Activated CD8-positive, alpha-beta memory T cell treated with anti-CD3 and anti-CD28 coated beads, Interleukin-2, amount 10 ng/mL, durations not matched to agents 7 days and 5 days (primary cell): ENCODE results near the gene CSNK1G1. TPM values are rescaled to one million over a fixed set of nuclear protein-coding genes. Genes with fewer than 3 reads are reported as not detected.
A peak's percentile ranks its signal among the peaks of the same experiment; 100 is the strongest.

Source experiments
- ATAC-seq: fragments of 150-1000 bp; cut with Tn5 transposase; one replicate; pipeline ENCODE4 v1.10.0; 2021; ENCODE audit warnings: moderate library complexity
- CTCF ChIA-PET: fragments of 350-600 bp; sonication (Branson Sonifier 250); formaldehyde crosslinking; loops from one replicate; lab custom pipeline; 2021; ENCODE audit warnings: antibody characterized with exemption; lab: Charles Lee
- DNase-seq: peaks from one replicate; pipeline ENCODE4 v3.0.0-alpha.2; 2020
- H3K27ac Mint-ChIP-seq: one replicate; pipeline ENCODE4 v1.8.0; 2021; ENCODE audit warnings: mild to moderate bottlenecking, mixed read lengths
- H3K27me3 Mint-ChIP-seq: one replicate; pipeline ENCODE4 v1.8.0; 2021; ENCODE audit warnings: mixed read lengths
- H3K36me3 Mint-ChIP-seq: one replicate; pipeline ENCODE4 v1.8.0; 2021; ENCODE audit warnings: mild to moderate bottlenecking, mixed read lengths
- H3K4me1 Mint-ChIP-seq: one replicate; pipeline ENCODE4 v1.8.0; 2021; ENCODE audit warnings: mixed read lengths
- H3K4me3 Mint-ChIP-seq: one replicate; pipeline ENCODE4 v1.8.0; 2021; ENCODE audit warnings: mild to moderate bottlenecking, moderate library complexity, mixed read lengths
- H3K9me3 Mint-ChIP-seq: one replicate; pipeline ENCODE4 v1.8.0; 2022; ENCODE audit warnings: low read depth, mixed read lengths
- total RNA-seq, 2 experiments: library from RNA; stranded (reverse); gene quantifications; one replicate each; pipeline ENCODE4 v1.2.3, GENCODE V29; 2021

The CSNK1G1 gene
- total RNA-seq, 2 experiments from 2014 or later: 26.9 to 30.5 TPM

- Mint-ChIP-seq H3K4me1 (peaks cover 22% of the 10 kb centered on the region), H3K36me3 (peaks cover 2% of the 10 kb centered on the region), H3K9me3 (no peaks in the 10 kb centered on the region), H3K27ac (no peak overlapping the region), H3K4me3 (no peak overlapping the region), H3K27me3 (peaks cover 7% of the 10 kb centered on the region)
- ATAC-seq (no peak), DNase-seq (no peak)
- CTCF ChIA-PET: interaction anchor here (0.9 to 1.9 kb wide), 2 partner anchors 37 to 538 kb away, joined by 3 to 6 read pairs; no protein-coding TSS in a partner anchor
These were observed 207.8 kb downstream of the CSNK1G1 start for GRCh38 chr15:64148168-64148567.

- Mint-ChIP-seq H3K27ac (no peak overlapping the region), H3K4me1 (peaks cover 15% of the 10 kb centered on the region), H3K27me3 (no peaks in the 10 kb centered on the region), H3K9me3 (no peaks in the 10 kb centered on the region), H3K36me3 (peaks cover 3% of the 10 kb centered on the region), H3K4me3 (no peak overlapping the region)
- CTCF ChIA-PET: interaction anchor here (0.5 to 1.3 kb wide), 3 partner anchors 8 to 469 kb away, joined by 3 read pairs; no protein-coding TSS in a partner anchor
- DNase-seq (no peak), ATAC-seq (no peak)
These were observed 208.9 kb downstream of the CSNK1G1 start for GRCh38 chr15:64146885-64147681.

- no peak for DNase-seq
- Mint-ChIP-seq H3K4me3 (no peak overlapping the region), H3K4me1 (peaks cover 15% of the 10 kb centered on the region), H3K36me3 (peaks cover 3% of the 10 kb centered on the region), H3K27me3 (no peaks in the 10 kb centered on the region), H3K9me3 (no peaks in the 10 kb centered on the region), H3K27ac (no peak overlapping the region)
- CTCF ChIA-PET: interaction anchor here (1.1 to 1.3 kb wide), 2 partner anchors 14 to 468 kb away, joined by 3 read pairs; no protein-coding TSS in a partner anchor
- no peak for ATAC-seq
These were observed 209.5 kb downstream of the CSNK1G1 start for GRCh38 chr15:64146520-64146884.

- peaks cover 3% of the 10 kb centered on the region for H3K36me3 Mint-ChIP-seq
- CTCF ChIA-PET: interaction anchor here (1.1 to 1.6 kb wide), 2 partner anchors 8 to 14 kb away, joined by 3 to 6 read pairs; no protein-coding TSS in a partner anchor
- peaks cover 14% of the 10 kb centered on the region for H3K4me1 Mint-ChIP-seq
- no peaks in the 10 kb centered on the region for H3K9me3 Mint-ChIP-seq
- DNase-seq (no peak), ATAC-seq (no peak)
- no peak overlapping the region for H3K4me3 Mint-ChIP-seq
- no peak overlapping the region for H3K27ac Mint-ChIP-seq
- no peaks in the 10 kb centered on the region for H3K27me3 Mint-ChIP-seq
These were observed 209.9 kb downstream of the CSNK1G1 start for GRCh38 chr15:64146041-64146440.

- H3K4me1 Mint-ChIP-seq: peaks cover 5% of the 10 kb centered on the region
These were observed 211.2 kb downstream of the CSNK1G1 start for GRCh38 chr15:64144565-64145281.

GRCh38 chr15:64144192-64144564 is 211.8 kb downstream of the CSNK1G1 start:
- DNase-seq: no peak
- Mint-ChIP-seq H3K27ac (no peak overlapping the region), H3K4me1 (no peaks in the 10 kb centered on the region), H3K36me3 (peaks cover 3% of the 10 kb centered on the region), H3K9me3 (no peaks in the 10 kb centered on the region), H3K27me3 (no peaks in the 10 kb centered on the region), H3K4me3 (no peak overlapping the region)
- CTCF ChIA-PET: interaction anchor here (1.2 to 1.5 kb wide), 2 partner anchors 10 to 18 kb away, joined by 3 to 4 read pairs; no protein-coding TSS in a partner anchor
- ATAC-seq: no peak

More at GRCh38 chr15:64144565-64145281, 211.2 kb downstream of the CSNK1G1 start:
- H3K36me3 Mint-ChIP-seq: peaks cover 3% of the 10 kb centered on the region
- no peak for ATAC-seq
- H3K27ac Mint-ChIP-seq: no peak overlapping the region
- H3K4me3 Mint-ChIP-seq: no peak overlapping the region
- H3K27me3 Mint-ChIP-seq: no peaks in the 10 kb centered on the region
- CTCF ChIA-PET: interaction anchor here (0.6 to 1.6 kb wide), 4 partner anchors 9 to 53 kb away, joined by 3 to 6 read pairs (median 4); no protein-coding TSS in a partner anchor
- no peaks in the 10 kb centered on the region for H3K9me3 Mint-ChIP-seq
- no peak for DNase-seq

- no peak for ATAC-seq
- CTCF ChIA-PET: no interaction called here
- H3K4me1 Mint-ChIP-seq: no peaks in the 10 kb centered on the region
- no peak overlapping the region for H3K4me3 Mint-ChIP-seq
- peak overlapping the region; percentile 1 for H3K27ac Mint-ChIP-seq
- no peak for DNase-seq
- no peaks in the 10 kb centered on the region for H3K27me3 Mint-ChIP-seq
- peaks cover 3% of the 10 kb centered on the region for H3K36me3 Mint-ChIP-seq
- H3K9me3 Mint-ChIP-seq: no peaks in the 10 kb centered on the region
These were observed 212.7 kb downstream of the CSNK1G1 start for GRCh38 chr15:64143276-64143675.

- H3K36me3 Mint-ChIP-seq: peaks cover 5% of the 10 kb centered on the region
- H3K27ac Mint-ChIP-seq: no peak overlapping the region
- DNase-seq (no peak), ATAC-seq (no peak)
- H3K9me3 Mint-ChIP-seq: no peaks in the 10 kb centered on the region
- no peak overlapping the region for H3K4me3 Mint-ChIP-seq
- no peaks in the 10 kb centered on the region for H3K4me1 Mint-ChIP-seq
- CTCF ChIA-PET: interaction anchor here (2.7 kb wide), 1 partner anchor 11 kb away, joined by 9 read pairs; the partner anchor contains the start of gene SNX22
- no peaks in the 10 kb centered on the region for H3K27me3 Mint-ChIP-seq
These were observed 214.0 kb downstream of the CSNK1G1 start for GRCh38 chr15:64141798-64142512.

- no peak for ATAC-seq
- no peaks in the 10 kb centered on the region for H3K9me3 Mint-ChIP-seq
- no peaks in the 10 kb centered on the region for H3K27me3 Mint-ChIP-seq
- CTCF ChIA-PET: no interaction called here
- no peak overlapping the region for H3K27ac Mint-ChIP-seq
- peaks cover 11% of the 10 kb centered on the region for H3K36me3 Mint-ChIP-seq
- no peak overlapping the region for H3K4me3 Mint-ChIP-seq
- no peak for DNase-seq
- no peaks in the 10 kb centered on the region for H3K4me1 Mint-ChIP-seq
These were observed 217.5 kb downstream of the CSNK1G1 start for GRCh38 chr15:64138331-64138941.

GRCh38 chr15:64137226-64137833 is 218.6 kb downstream of the CSNK1G1 start:
- no peak overlapping the region for H3K27ac Mint-ChIP-seq
- DNase-seq: no peak
- H3K9me3 Mint-ChIP-seq: no peaks in the 10 kb centered on the region
- no peaks in the 10 kb centered on the region for H3K4me1 Mint-ChIP-seq
- no peak overlapping the region for H3K4me3 Mint-ChIP-seq
- no peaks in the 10 kb centered on the region for H3K27me3 Mint-ChIP-seq
- ATAC-seq: peak; percentile 20
- CTCF ChIA-PET: no interaction called here
- peaks cover 16% of the 10 kb centered on the region for H3K36me3 Mint-ChIP-seq

GRCh38 chr15:64136347-64136746 is 219.6 kb downstream of the CSNK1G1 start:
- CTCF ChIA-PET: no interaction called here
- ATAC-seq (no peak), DNase-seq (no peak)
- Mint-ChIP-seq H3K36me3 (peaks cover 22% of the 10 kb centered on the region), H3K9me3 (no peaks in the 10 kb centered on the region), H3K4me3 (no peak overlapping the region), H3K4me1 (no peaks in the 10 kb centered on the region), H3K27me3 (no peaks in the 10 kb centered on the region), H3K27ac (no peak overlapping the region)

GRCh38 chr15:64134345-64134829 is 221.6 kb downstream of the CSNK1G1 start:
- no peak for ATAC-seq
- H3K4me3 Mint-ChIP-seq: no peak overlapping the region
- no peaks in the 10 kb centered on the region for H3K4me1 Mint-ChIP-seq
- no peak for DNase-seq
- no peaks in the 10 kb centered on the region for H3K27me3 Mint-ChIP-seq
- H3K9me3 Mint-ChIP-seq: no peaks in the 10 kb centered on the region
- CTCF ChIA-PET: interaction anchor here (1.0 to 1.3 kb wide), 2 partner anchors 10 to 18 kb away, joined by 3 read pairs; no protein-coding TSS in a partner anchor
- H3K36me3 Mint-ChIP-seq: peaks cover 30% of the 10 kb centered on the region
- H3K27ac Mint-ChIP-seq: no peak overlapping the region
